Head of caudate nucleus (tissue), 42 donors: ENCODE measurements around the gene SMAP2.

ENCODE experiments used
- DNase-seq, 42 donors: peaks; one replicate each; pipeline versions ENCODE4 v3.0.0 to v3.0.0-alpha.2; 2020 to 2021; ENCODE audit warnings: mixed read lengths in 7 of 42
- intact Hi-C: fragments of 100-400 bp; cut with DNase I; formaldehyde crosslinking; loops from one replicate; pipeline ENCODE4 v1.15.0; 2022

The SMAP2 gene

GRCh38 chr1:40362699-40363098 is 10.8 kb upstream of the SMAP2 start:
- no peak for DNase-seq
- intact Hi-C loops: no loop called here

GRCh38 chr1:40363721-40364120 is 9.8 kb upstream of the SMAP2 start:
- DNase-seq: peak in 1 of 42 donors; percentile 25
- intact Hi-C loops: no loop called here

DNA sequence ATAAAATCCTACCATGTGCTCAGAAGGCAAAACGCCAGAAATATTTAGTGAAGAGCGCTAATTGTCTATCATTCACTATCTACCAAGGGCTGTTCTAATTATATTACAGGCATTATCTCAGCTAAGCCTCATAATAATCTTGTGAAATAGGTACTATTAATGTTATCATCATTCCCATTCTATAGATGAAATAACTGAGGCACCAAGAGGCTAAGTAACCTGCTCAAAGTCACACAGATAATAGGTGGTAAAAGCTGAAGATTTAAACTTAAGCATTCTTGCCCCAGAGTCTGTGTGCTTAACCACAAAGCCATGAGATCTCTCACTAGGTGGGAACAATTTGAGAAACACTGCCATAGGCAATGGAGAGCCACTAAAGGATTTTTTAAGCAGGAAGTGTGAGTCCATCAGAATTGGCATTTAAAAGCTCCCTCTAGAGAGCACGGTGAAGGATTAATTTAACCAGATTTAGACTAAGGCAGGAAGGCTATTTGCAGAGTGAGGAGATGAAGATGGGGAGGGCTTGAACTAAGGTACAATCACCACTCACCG is 1.7 kb upstream of the SMAP2 start:
- no peak for DNase-seq
- intact Hi-C loops: no loop called here

- DNase-seq: no peak
- intact Hi-C loops: no loop called here
Measured at GRCh38 chr1:40372658-40373322, 737 bp upstream of the SMAP2 start.

GRCh38 chr1:40377512-40377911 is 4.0 kb downstream of the SMAP2 start:
- DNase-seq: no peak
- intact Hi-C loops: no loop called here

- DNase-seq: no peak
- intact Hi-C loops: no loop called here
Measured at GRCh38 chr1:40379785-40380452, 6.4 kb downstream of the SMAP2 start.

GRCh38 chr1:40380817-40381216 is 7.3 kb downstream of the SMAP2 start:
- DNase-seq: no peak
- intact Hi-C loops: no loop called here

DNA sequence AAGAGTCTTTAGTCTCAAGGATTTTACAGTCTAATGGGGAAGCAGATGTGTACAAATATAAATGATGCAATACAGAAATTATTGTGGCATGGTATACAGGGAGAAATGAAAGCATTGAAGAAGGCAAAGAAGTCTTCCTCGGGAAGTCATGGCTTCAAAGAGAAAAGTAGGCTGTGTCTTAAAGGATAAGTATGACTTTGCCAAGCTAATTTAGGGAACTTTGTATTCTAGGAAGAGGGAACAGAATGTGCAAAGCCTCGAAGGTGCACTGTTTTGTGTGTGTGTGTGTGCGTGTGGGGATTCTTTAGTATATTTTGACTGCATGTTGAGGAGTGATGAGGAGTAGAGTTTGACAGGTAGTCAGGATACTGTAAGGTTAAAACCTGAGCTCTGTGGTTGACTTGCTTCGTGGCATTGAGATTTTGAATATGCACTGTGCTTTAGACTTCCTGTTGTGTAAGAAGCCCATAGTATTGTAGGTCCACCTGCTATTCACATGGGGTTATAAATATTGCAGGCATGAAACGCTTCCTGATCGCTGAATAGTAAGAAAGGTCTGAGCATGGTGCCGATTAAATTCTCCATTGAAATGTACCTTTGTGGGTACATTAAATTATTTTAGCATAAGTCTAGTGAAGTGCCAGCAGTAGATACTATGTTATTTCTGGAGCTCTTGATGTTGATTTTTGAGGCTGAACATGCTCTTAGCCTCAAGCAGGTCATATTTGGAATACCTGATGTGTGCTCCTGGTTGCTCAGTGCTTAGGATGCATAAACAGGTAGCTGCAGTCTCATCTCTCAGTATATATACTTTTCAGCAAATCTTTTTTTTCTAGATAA is 8.0 kb downstream of the SMAP2 start:
- intact Hi-C loops: no loop called here
- no peak for DNase-seq

- intact Hi-C loops: no loop called here
- DNase-seq: peak in 4 of 42 donors; percentile 27 to 55 (median 44)
Measured at GRCh38 chr1:40382108-40382460, 8.6 kb downstream of the SMAP2 start.

DNA sequence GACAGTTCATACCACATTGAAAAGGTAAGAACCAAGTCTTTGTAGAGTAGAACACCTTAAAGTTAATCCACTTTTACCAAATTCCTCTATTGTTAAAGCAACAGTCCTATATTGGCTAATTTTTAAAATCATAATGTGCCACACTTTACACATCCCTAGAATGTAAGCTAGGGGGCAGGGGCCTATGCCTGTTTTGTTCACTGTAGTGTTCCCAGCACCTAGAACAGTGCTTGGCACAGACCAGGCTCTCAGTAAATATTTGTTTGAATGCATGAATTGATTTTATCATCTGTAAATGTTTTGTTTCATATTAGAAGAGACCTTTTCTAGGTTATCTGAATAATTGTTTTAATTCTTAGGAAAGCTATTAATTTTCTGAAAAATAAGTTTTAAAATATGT is 9.1 kb downstream of the SMAP2 start:
- DNase-seq: no peak
- intact Hi-C loops: no loop called here

- DNase-seq: peak in 40 of 42 donors; percentile 13 to 80 (median 54)
- intact Hi-C loops: no loop called here
Measured at GRCh38 chr1:40383095-40383487, 9.6 kb downstream of the SMAP2 start.

GRCh38 chr1:40383488-40384412 is 10.2 kb downstream of the SMAP2 start:
- intact Hi-C loops: no loop called here
- DNase-seq: no peak

DNA sequence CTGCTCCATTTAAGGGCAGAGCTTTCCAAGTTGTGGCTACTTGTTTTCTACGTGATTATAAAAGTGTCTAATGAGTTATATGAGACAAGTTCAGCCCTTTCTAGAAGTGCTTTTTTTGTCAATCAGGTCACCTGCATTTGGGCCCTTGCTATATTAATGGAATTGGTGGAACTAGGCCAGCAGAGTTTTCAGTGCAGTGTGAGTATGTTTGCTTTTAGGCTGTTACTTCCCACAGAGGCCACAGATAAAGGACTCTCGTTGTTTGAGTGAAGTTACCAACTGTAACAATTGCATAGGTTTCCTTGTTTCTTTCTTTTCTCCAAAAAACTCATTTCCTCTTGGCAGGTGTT is 10.9 kb downstream of the SMAP2 start:
- no peak for DNase-seq
- intact Hi-C loops: no loop called here

DNA sequence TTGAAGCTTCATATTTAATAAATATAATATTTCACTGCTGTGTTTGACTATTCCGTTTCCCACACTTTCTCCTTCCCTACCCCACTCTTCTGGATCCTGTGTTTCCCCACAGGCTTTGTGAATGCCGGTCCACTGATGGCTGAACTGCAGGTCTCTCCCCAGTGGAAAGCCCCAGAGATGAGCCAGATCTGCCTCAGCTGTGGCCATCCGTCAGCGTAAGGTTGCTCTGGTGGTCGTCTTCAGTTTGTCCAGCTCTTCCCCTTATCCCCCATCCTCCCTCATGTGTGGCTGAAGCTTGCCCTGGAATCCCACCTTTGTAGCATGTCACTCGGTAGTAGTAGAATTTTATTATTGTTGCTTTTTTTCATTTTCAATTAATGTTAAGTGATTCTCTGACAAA is 11.4 kb downstream of the SMAP2 start:
- intact Hi-C loops: no loop called here
- no peak for DNase-seq

DNA sequence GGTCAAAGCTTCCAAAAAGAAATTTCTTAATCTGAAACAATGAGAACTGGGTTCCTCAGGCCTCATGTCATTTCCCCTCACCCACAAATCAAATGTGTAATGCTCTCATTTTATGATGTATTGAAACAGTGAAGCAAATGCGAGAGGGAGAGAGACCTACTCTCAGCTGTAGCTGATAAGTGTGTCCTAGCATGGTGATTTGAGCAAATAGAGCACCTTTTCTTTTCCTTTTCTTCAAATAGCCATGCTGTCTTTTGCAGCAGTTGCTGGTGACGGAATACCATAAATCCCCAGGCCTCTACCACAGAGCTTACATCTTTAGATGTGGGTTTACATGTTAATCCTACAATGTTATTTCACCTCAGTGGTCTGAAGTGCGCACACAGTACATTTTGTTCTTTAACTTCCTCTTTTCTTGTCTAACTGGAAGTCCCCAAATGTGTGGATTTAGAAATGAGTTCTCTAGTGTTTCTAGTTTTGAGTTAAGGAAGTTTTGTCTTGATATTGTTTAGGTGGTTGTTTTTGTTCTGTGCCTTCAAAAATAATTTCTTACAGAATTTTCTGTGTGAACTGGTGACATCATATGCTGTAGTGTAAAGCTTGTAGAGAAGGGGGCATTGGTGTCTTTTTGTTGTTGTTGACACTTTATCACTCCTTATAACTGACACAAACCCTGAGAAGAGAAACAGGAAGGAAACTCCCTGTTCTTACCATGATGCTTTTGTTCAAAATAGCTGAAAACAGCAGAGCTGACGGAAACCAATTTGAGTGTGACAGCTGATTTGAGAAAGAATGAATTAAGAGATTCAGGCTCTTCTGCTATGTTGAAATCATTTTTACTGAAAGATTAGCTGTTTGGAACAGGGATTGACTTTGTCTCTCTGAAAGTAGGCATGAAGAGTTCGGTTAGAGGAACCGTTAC is 12.2 kb downstream of the SMAP2 start:
- DNase-seq: no peak
- intact Hi-C loops: no loop called here

DNA sequence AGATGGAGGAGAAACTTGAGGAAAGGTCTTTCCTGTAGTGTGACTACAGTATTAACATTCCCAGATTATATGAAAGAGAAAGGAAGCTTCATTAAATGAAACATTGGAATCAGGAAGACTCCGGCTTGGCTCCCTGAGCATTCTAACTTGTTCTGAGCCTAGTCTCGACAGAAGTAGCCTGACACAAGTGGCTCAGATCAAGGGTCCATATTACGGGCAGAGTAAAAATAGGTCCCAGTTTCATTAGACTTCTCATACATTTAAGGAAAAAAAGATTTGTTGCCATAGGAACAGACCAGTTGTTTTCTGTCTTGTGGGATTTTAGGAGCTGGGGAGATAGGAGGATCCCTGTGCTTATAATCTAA is 12.8 kb downstream of the SMAP2 start:
- no peak for DNase-seq
- intact Hi-C loops: no loop called here

GRCh38 chr1:40386796-40387195 is 13.3 kb downstream of the SMAP2 start:
- DNase-seq: no peak
- intact Hi-C loops: no loop called here
